OCI-LY1 (cell line): ENCODE data around the gene NAA10.
A peak's percentile ranks its signal among the peaks of the same experiment; 100 is the strongest.

Source experiments
- H2AFZ ChIP-seq: fragments of 200-600 bp; sonication (generic), shearing (Covaris generic); 2 replicates; pipeline ENCODE4 v1.6.0; 2014; ENCODE audit warnings: antibody characterized with exemption, mild to moderate bottlenecking, low read length
- H3F3A ChIP-seq: fragments of 200-600 bp; sonication (generic), shearing (Covaris generic); 2 replicates; pipeline ENCODE4 v1.6.0; 2014; ENCODE audit warnings: mild to moderate bottlenecking, antibody characterized with exemption, low read length, moderate library complexity; ENCODE audit not compliant: insufficient read depth
- H3K27ac ChIP-seq: fragments of 200-600 bp; sonication (generic); 2 replicates; pipeline ENCODE4 v1.5.1; 2014; ENCODE audit warnings: low read length, mixed run types, mild to moderate bottlenecking, low read depth; ENCODE audit not compliant: poor library complexity, severe bottlenecking
- H3K27me3 ChIP-seq: fragments of 200-600 bp; sonication (generic); 2 replicates; pipeline ENCODE4 v1.6.0; 2014; ENCODE audit warnings: antibody characterized with exemption, mild to moderate bottlenecking, low read length, moderate library complexity; ENCODE audit not compliant: insufficient read depth
- H3K36me3 ChIP-seq: fragments of 200-600 bp; sonication (generic); 2 replicates; pipeline ENCODE4 v1.6.1; 2014; ENCODE audit warnings: mild to moderate bottlenecking, antibody characterized with exemption, low read length, moderate library complexity, mixed read lengths; ENCODE audit not compliant: insufficient read depth
- H3K4me1 ChIP-seq: fragments of 200-600 bp; sonication (generic); 2 replicates; pipeline ENCODE4 v1.5.1; 2014; ENCODE audit warnings: mild to moderate bottlenecking, low read length, moderate library complexity; ENCODE audit not compliant: insufficient read depth, severe bottlenecking
- H3K4me2 ChIP-seq: fragments of 200-600 bp; sonication (generic), shearing (Covaris generic); 2 replicates; pipeline ENCODE4 v1.6.1; 2014; ENCODE audit warnings: low read length
- H3K4me3 ChIP-seq: fragments of 200-600 bp; sonication (generic); 2 replicates; pipeline ENCODE4 v1.5.1; 2014; ENCODE audit warnings: low read length, low read depth, mild to moderate bottlenecking, mixed read lengths; ENCODE audit not compliant: poor library complexity, severe bottlenecking
- H3K79me2 ChIP-seq: fragments of 200-600 bp; shearing (Covaris generic); 2 replicates; pipeline ENCODE4 v1.6.1; 2016; ENCODE audit warnings: mixed run types, low read length, mixed read lengths; ENCODE audit not compliant: insufficient read depth
- H3K9ac ChIP-seq: fragments of 200-600 bp; sonication (generic), shearing (Covaris generic); 2 replicates; pipeline ENCODE4 v1.6.1; 2014; ENCODE audit warnings: mild to moderate bottlenecking, low read length, mixed read lengths
- H3K9me2 ChIP-seq: fragments of 200-600 bp; sonication (generic), shearing (Covaris generic); 2 replicates; pipeline ENCODE4 v1.6.1; 2014; ENCODE audit warnings: low read depth, mild to moderate bottlenecking, low read length, mixed read lengths
- H3K9me3 ChIP-seq: fragments of 200-600 bp; shearing (Covaris generic); 2 replicates; pipeline ENCODE4 v1.6.1; 2014; ENCODE audit warnings: low read length, mixed read lengths
- H4K20me1 ChIP-seq: fragments of 200-600 bp; sonication (generic), shearing (Covaris generic); 2 replicates; pipeline ENCODE4 v1.6.0; 2016; ENCODE audit warnings: mild to moderate bottlenecking, low read length; ENCODE audit not compliant: insufficient read depth
- EZH2 ChIP-seq: fragments of 200-600 bp; sonication (generic), shearing (Covaris generic); IDR thresholded peaks from 2 replicates; pipeline ENCODE4 v1.8.0; 2017; ENCODE audit warnings: borderline replicate concordance, mixed run types, mild to moderate bottlenecking, antibody characterized with exemption, low read length, moderate library complexity, mixed read lengths
- TF ChIP-seq, protein P1 (sequence below): fragments of 200-600 bp; sonication (generic), shearing (Covaris generic); IDR thresholded peaks from 2 replicates; pipeline ENCODE4 v1.5.1; 2017; ENCODE audit warnings: mild to moderate bottlenecking, antibody characterized with exemption, low read length, moderate library complexity, mixed read lengths

Gene NAA10

DNA sequence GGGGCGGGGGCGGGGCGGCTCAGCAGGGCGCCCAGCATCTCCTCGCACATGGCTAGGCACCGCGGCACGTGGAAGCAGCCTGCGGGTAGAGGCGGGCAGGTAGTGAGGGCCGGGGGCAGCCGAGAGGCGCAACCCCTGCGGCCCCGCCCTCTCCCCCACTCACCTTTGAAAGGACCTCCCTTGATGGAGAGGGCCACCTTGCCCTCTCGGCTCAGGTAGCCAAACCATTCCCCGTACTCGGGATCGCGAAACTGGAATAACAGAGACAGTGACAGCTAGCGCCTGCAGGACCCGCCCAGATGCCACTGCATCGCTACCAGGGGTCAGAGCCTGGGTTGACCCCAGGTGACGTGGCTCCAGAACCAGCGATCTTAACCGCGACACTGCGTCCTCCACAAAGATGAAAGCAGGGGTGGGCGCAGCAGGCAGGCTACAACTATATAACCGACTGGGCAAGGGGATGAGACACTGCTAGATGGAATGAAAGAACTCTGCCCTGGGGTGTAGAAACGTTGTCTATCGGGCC is 552 bp upstream of the NAA10 start:
- Histone ChIP-seq H4K20me1 (no peaks in the 10 kb centered on the region), H3K79me2 (no peaks in the 10 kb centered on the region), H3K4me3 (peak overlapping the region; percentile 82), H3K9ac (peak overlapping the region; percentile 89), H2AFZ (no peak overlapping the region), H3K36me3 (peaks cover 20% of the 10 kb centered on the region; the same call in 1 of the 2 replicates), H3K9me3 (no peaks in the 10 kb centered on the region), H3K27me3 (no peaks in the 10 kb centered on the region), H3K27ac (peak overlapping the region; percentile 80), H3K4me1 (peaks cover 18% of the 10 kb centered on the region), H3K4me2 (peak overlapping the region; percentile 98), H3K9me2 (no peaks in the 10 kb centered on the region), H3F3A (no peaks in the 10 kb centered on the region)
- TF ChIP-seq, protein P1, sequence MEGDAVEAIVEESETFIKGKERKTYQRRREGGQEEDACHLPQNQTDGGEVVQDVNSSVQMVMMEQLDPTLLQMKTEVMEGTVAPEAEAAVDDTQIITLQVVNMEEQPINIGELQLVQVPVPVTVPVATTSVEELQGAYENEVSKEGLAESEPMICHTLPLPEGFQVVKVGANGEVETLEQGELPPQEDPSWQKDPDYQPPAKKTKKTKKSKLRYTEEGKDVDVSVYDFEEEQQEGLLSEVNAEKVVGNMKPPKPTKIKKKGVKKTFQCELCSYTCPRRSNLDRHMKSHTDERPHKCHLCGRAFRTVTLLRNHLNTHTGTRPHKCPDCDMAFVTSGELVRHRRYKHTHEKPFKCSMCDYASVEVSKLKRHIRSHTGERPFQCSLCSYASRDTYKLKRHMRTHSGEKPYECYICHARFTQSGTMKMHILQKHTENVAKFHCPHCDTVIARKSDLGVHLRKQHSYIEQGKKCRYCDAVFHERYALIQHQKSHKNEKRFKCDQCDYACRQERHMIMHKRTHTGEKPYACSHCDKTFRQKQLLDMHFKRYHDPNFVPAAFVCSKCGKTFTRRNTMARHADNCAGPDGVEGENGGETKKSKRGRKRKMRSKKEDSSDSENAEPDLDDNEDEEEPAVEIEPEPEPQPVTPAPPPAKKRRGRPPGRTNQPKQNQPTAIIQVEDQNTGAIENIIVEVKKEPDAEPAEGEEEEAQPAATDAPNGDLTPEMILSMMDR, result no peak
- no peak for TF ChIP-seq EZH2

DNA sequence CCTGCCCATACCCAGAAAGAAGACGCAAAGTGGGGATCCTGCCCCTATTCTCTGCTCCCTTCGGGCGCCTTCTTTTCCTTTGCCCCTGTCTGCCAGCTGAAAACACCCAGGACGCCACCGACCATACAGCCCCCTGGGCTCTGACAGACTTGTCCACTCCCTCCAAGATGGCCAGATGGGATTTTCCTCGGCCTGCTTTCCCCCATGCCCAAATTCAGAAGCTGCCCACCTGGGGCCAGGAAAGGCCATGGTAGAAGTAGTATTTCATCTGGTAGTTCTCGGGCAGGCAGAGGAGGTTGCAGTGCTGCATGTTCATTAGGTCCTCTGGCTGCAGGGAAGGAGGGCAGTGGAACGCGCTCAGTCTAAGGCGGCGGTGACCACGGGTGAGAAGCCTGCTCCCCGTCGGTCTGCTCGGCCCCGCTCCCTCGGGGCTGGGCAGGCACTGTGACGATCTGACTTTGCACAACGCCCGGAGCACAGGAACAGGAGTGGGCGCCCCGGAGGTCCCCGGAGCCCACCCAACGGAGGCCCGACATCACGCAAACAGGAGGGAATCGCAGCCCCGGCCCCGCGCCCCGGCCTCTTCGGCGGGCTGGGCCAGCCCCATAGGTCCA is 582 bp downstream of the NAA10 start:
- H3K9ac ChIP-seq, result peak overlapping the region; percentile 84
- H2AFZ ChIP-seq, result no peak overlapping the region
- no peak for TF ChIP-seq EZH2
- TF ChIP-seq, protein P1, result no peak
- H3F3A ChIP-seq, result no peaks in the 10 kb centered on the region
- H3K27me3 ChIP-seq, result no peaks in the 10 kb centered on the region
- no peaks in the 10 kb centered on the region for H4K20me1 ChIP-seq
- H3K79me2 ChIP-seq, result no peaks in the 10 kb centered on the region
- H3K4me3 ChIP-seq, result peak overlapping the region; percentile 83
- peaks cover 24% of the 10 kb centered on the region; the same call in 1 of the 2 replicates for H3K36me3 ChIP-seq
- no peaks in the 10 kb centered on the region for H3K9me3 ChIP-seq
- peak overlapping the region; percentile 13 for H3K27ac ChIP-seq
- H3K4me2 ChIP-seq, result peak overlapping the region; percentile 70
- peaks cover 15% of the 10 kb centered on the region for H3K4me1 ChIP-seq
- no peaks in the 10 kb centered on the region for H3K9me2 ChIP-seq

DNA sequence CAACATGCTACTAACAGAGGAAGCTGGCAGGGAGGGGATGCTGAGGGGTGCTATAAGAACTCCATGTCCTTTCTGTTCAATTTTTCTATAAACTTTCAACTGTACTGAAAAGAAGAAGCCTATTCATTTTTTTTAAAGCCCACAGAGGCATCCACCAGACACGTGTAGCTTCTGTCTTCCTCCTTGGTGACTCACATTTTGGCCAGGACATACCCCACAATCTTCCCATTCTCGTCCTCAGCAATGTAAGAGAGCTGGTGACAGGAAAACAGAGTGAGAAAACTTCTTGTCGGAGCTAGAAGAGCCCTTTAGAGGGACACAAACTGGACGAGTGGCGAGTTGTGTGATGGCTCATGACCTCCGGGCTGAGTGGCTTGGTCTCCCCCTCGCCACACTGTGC is 1.1 kb downstream of the NAA10 start:
- Histone ChIP-seq H3K9me2 (no peaks in the 10 kb centered on the region), H4K20me1 (no peaks in the 10 kb centered on the region), H3K9ac (peak overlapping the region; percentile 84), H3K4me2 (peak overlapping the region; percentile 70), H3F3A (no peaks in the 10 kb centered on the region), H3K36me3 (peaks cover 27% of the 10 kb centered on the region; the same call in 1 of the 2 replicates), H3K4me1 (peaks cover 20% of the 10 kb centered on the region), H3K27ac (peak overlapping the region; percentile 13), H3K27me3 (no peaks in the 10 kb centered on the region), H3K9me3 (no peaks in the 10 kb centered on the region), H3K4me3 (peak overlapping the region; percentile 83), H3K79me2 (no peaks in the 10 kb centered on the region), H2AFZ (no peak overlapping the region)
- TF ChIP-seq, protein P1, result no peak
- TF ChIP-seq EZH2, result no peak
